NCI-H2081 treated with DMSO at 0.1 percent for 48 hours (cell line): ENCODE measurements around the gene EDN3.

ENCODE experiments used
- DNase-seq: peaks from one replicate; lab custom pipeline; 2025; lab: John Stamatoyannopoulos, UW

EDN3 gene

DNA sequence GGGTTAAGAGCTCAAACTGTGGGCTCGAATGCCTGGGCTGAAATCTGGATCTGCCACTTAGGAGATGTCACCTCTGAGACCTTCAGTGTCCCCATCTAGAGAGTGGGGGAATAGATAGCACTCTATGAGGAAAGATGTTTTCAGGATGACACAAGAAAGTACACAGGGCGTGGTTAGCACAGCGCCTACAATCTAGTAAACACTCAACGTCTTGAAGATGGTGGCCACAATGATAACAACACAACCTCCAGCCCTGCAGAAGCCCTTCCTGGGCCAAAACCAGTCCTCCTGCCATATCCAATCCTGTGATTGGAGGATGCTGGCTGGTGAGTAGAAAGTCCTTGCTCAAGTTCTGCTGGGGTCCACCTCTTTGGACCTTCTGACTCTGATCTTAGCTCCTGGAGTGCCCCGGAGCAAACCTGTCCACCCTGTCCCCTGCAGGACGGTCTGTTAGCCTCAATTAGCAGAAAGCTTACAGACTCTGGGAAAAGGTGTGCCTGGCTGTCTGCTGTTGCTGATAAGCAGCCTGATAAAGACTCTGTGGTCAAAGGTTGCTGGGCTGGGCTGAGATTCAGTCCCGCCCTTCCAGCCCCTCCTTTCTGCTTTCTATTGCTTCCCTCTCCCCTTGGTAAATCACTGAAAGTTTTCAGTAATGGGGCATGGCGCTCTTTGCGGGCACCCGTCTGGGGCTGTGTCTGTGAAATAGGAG, 8.2 kb downstream of the EDN3 start:
- DNase-seq: no peak

- no peak for DNase-seq
Measured at GRCh38 chr20:59309218-59309617, 8.8 kb downstream of the EDN3 start.

- DNase-seq: no peak
Measured at GRCh38 chr20:59314997-59315396, 14.6 kb downstream of the EDN3 start.

- DNase-seq: no peak
Measured at GRCh38 chr20:59316911-59317731, 16.7 kb downstream of the EDN3 start.

DNA sequence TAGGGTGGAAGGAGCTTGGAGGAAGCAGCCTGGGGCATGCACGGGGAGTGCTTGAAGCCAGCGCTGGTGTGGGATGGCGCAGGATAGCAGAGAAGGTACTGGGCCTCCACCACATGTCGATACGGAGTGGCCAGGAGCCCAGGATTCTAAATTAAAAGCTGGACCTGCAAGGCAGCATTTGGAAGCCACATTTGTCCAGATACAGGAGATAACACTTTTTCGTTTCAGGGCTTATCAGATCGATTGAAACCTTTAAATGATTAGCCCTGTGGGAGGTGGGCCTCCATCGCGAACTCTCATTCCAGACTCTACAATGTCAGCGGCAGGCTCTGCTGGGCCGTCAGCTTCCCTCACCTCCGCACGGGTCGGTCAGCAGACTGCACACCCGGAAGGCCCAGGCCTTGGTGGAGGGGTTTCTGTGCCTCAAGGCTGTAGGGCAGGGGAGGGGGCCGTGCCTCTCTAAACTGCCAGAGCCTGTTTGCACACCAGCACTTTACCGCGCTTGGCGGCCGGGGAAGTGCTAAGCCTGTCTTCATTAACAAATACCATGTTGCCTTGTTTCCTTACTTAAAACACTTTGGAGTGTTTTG, 17.9 kb downstream of the EDN3 start:
- no peak for DNase-seq

DNA sequence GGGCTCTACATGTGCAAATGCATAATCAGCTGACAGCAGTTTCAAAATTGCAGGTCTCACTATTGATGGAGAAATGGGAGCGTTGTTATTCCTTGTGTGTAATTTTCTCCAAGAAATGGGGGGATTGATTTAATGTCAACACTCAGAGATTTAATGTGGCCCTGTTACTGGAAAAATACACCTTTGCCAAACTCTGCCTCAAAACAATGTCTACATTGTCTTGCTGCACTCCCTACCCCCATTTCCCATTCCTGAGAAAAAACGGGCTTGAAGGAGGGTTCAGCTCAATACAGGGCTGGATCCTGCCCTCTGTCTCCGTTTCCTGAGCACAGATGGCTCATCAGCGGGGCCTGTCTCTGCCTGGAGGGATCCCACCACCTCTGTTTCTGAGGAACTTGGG, 18.4 kb downstream of the EDN3 start:
- no peak for DNase-seq

- DNase-seq: no peak
Measured at GRCh38 chr20:59320426-59320825, 20.0 kb downstream of the EDN3 start.

DNA sequence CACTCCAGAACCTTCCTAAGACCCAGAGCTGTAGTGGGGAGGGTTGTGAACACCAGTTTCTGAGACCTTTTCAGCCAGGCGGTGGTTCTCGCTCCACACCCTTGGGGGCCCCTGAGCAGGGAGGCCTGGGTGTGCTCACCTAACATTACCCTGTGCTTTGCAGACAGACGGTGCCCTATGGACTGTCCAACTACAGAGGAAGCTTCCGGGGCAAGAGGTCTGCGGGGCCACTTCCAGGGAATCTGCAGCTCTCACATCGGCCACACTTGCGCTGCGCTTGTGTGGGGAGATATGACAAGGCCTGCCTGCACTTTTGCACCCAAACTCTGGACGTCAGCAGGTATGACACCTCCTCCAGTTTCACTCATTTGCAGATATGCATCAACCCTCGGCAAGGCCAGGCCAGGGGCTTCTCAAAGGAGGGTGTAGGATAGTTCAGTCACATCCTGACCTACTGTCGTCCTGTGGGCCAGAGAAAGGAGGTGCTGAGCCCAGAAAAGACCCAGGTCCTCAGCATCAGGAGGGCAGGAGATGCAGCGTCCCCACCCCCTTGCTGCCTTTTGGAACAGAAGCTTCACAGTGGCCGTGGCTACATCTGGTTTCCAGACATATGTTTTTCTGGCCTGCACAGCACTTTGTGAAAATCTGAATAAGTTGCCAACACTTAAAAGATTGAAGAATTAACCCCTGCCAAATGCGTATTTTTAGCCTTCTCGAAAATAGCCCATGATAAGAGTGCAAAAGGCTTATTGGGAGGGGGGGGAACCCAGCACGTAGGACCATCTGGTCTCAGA, 20.6 kb downstream of the EDN3 start:
- DNase-seq: no peak

DNA sequence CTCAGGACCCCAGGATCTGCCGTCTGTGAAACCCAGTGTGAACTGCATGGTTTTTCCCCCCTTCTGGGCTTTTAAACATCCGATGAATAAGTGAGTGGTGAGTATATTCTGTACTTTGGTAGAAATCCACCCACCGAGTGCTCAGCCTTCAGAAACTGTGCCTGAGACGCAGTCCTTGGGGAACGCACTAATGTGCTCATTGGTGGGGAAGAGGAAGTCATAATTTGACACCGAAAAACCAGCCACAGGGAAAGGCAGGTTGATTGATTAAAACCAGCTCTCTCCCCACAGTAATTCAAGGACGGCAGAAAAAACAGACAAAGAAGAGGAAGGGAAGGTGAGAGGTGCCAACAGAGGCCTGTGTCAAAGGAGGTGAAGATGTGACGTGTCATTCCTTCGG, 21.7 kb downstream of the EDN3 start:
- DNase-seq: no peak

DNA sequence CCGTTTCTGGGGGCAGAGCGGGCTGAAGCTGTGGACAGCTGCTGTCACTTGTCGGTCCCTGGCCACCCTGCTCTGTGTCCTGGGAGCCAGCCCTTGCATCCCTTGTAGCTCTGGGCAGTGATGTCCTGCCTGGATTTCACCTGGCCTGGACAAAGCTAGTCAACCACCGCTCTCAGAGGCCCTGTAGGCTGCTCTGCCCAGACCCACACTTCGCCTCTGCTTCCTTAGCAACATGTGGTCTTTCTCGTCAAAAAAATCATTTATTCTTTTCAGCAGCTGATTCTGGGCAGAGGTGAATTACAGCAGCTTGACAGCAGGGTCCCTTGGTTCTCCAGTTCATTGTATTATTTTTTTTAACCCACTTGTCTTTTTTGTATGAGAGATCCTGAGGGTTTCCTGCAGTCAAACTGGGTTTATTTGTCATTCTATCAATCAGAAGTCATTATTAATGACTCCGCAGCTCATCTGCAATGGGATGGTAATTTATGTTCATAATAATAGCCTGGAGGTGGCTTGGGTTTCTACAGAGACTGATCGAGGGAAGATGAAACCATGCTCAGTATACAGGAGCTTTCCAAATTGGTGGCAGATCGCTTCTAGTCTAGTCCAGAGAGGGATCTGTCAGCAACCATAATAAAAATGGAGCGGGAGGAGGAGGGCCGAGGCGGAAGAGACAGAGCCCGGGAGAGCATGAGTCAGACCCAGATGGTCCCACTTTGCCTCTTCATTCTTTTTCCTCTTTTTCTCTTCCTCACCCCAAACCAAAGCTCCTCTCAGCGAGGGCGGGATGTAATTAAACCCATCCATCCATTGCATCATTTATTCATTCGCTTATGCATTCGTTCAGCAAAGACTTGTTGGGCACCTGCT, 22.4 kb downstream of the EDN3 start:
- no peak for DNase-seq

- DNase-seq: no peak
Measured at GRCh38 chr20:59323731-59324130, 23.3 kb downstream of the EDN3 start.

GRCh38 chr20:59324521-59325141, 24.2 kb downstream of the EDN3 start:
- no peak for DNase-seq

- no peak for DNase-seq
Measured at GRCh38 chr20:59325142-59325523, 24.7 kb downstream of the EDN3 start.

DNA sequence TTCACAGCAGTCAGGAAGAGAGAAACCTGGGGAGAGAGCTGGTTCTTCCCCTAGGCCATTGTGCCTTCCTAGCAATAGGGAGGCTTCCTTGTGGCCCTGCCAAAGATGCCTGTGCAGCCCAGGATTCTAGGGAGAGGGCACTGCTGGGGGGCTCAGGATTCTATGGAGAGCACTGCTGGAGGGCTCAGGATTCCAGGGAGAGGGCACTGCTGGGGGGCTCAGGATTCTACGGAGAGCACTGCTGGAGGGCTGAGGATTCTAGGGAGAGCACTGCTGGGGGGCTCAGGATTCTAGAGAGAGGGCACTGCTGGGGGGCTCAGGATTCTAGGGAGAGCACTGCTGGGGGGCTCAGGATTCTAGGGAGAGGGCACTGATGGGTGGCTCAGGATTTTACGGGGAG, 25.8 kb downstream of the EDN3 start:
- no peak for DNase-seq

- no peak for DNase-seq
Measured at GRCh38 chr20:59328071-59328470, 27.7 kb downstream of the EDN3 start.

- no peak for DNase-seq
Measured at GRCh38 chr20:59331721-59332329, 31.4 kb downstream of the EDN3 start.

DNA sequence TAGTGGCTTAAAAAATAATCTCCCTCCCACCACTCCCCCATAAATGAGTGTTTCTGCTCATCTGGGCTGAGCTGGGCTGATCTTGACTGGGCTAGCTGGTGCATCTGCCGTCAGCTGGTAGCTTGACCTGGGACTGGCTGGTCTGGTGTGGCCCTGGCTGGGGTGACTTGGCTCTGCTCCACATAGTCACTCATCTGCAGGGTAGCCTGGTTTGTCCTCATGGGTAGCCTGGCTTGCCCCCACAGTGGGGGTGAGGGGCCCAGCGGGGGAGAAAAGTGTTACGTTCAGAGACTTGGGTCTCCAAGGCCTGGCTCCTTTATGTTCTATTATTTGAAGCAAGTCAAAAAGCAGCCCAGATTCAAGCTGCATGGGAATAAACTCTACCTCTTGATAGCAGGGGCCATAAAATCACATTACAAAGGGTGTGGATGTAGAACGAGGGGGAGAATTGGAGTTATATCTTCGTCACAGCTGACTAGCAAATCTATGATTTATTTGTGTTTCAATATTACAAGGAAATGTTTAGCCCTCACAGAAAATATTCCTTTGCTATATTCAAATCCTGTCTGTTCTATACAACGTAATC, 32.9 kb downstream of the EDN3 start:
- no peak for DNase-seq

- no peak for DNase-seq
Measured at GRCh38 chr20:59333951-59334350, 33.5 kb downstream of the EDN3 start.

GRCh38 chr20:59334651-59335300, 34.4 kb downstream of the EDN3 start:
- no peak for DNase-seq

DNA sequence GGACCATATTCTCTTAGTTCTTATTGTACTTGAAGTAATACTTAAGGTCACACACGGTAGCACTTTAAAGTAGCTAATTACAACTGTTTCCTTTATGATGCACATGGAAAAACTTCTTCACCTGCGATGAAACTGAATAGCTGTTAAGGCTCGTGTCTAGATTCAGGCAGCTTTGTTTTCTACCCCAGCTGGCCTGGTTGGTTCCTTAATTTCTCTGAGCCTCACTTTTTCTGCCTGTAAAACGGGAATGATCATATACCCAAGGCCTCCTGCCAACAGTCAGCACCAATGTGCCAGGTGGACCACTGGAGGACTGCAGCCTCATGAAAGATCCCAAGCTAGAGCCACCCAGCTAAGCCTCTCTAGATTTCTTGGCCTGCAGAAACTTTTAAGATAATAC, 35.0 kb downstream of the EDN3 start:
- no peak for DNase-seq
